Measurements from ENCODE around the gene ARL10. TPM values are rescaled to one million over a fixed set of nuclear protein-coding genes. Genes with fewer than 3 reads are reported as not detected.

ARL10 gene, protein sequence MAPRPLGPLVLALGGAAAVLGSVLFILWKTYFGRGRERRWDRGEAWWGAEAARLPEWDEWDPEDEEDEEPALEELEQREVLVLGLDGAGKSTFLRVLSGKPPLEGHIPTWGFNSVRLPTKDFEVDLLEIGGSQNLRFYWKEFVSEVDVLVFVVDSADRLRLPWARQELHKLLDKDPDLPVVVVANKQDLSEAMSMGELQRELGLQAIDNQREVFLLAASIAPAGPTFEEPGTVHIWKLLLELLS
- total RNA-seq, result 37.2 and 40.0 TPM in 2 replicates
- long read RNA-seq, partial matches to known transcripts, result 0 of 2 reads
- long read RNA-seq, other reads (novel, unspliced or antisense), result 2 of 2 reads

GRCh38 chr5:176365351-176366231, at the start of gene ARL10:
Gene ARL10, plus strand, starts transcription at chr5:176365487. Its CDS starts 77 bp downstream, at chr5:176365564.
- H3K36me3 Mint-ChIP-seq (ENCODE audit: low read depth), result peaks cover 15% of the 10 kb centered on the region
- H3K4me3 Mint-ChIP-seq, result peak within 1 kb of the TSS; percentile 85
- no peak for TF ChIP-seq CTCF (conservative IDR thresholded peaks at IDR 0.05)
- peak; percentile 42 for DNase-seq (ENCODE audit: low read depth, low spot score)
- no peak within 1 kb of the TSS for H3K27ac Mint-ChIP-seq (ENCODE audit: unreplicated experiment)
- H3K27me3 Mint-ChIP-seq (ENCODE audit: low read depth), result peaks cover 19% of the 10 kb centered on the region
- H3K4me1 Mint-ChIP-seq, result peaks cover 18% of the 10 kb centered on the region
- no peaks in the 10 kb centered on the region for H3K9me3 Mint-ChIP-seq

- Mint-ChIP-seq H3K36me3 (ENCODE audit: low read depth) (peaks cover 16% of the 10 kb centered on the region), H3K27me3 (ENCODE audit: low read depth) (no peaks in the 10 kb centered on the region), H3K9me3 (no peaks in the 10 kb centered on the region), H3K4me3 (no peak overlapping the region), H3K27ac (ENCODE audit: unreplicated experiment) (no peak overlapping the region), H3K4me1 (no peaks in the 10 kb centered on the region)
- no peak for DNase-seq (ENCODE audit: low read depth, low spot score)
- TF ChIP-seq CTCF (conservative IDR thresholded peaks at IDR 0.05), result no peak
Observed at GRCh38 chr5:176317534-176318374, 47.5 kb upstream of the ARL10 start.

GRCh38 chr5:176319827-176320554, 45.3 kb upstream of the ARL10 start:
- H3K27ac Mint-ChIP-seq (ENCODE audit: unreplicated experiment), result no peak overlapping the region
- H3K4me3 Mint-ChIP-seq, result no peak overlapping the region
- H3K27me3 Mint-ChIP-seq (ENCODE audit: low read depth), result no peaks in the 10 kb centered on the region
- peak; percentile 33 for TF ChIP-seq CTCF (conservative IDR thresholded peaks at IDR 0.05)
- DNase-seq (ENCODE audit: low read depth, low spot score), result no peak
- no peaks in the 10 kb centered on the region for H3K4me1 Mint-ChIP-seq
- H3K9me3 Mint-ChIP-seq, result no peaks in the 10 kb centered on the region
- H3K36me3 Mint-ChIP-seq (ENCODE audit: low read depth), result peaks cover 13% of the 10 kb centered on the region

- no peak for DNase-seq (ENCODE audit: low read depth, low spot score)
- Mint-ChIP-seq H3K4me1 (no peaks in the 10 kb centered on the region), H3K27me3 (ENCODE audit: low read depth) (no peaks in the 10 kb centered on the region), H3K27ac (ENCODE audit: unreplicated experiment) (no peak overlapping the region), H3K36me3 (ENCODE audit: low read depth) (peaks cover 8% of the 10 kb centered on the region), H3K9me3 (no peaks in the 10 kb centered on the region), H3K4me3 (no peak overlapping the region)
- no peak for TF ChIP-seq CTCF (conservative IDR thresholded peaks at IDR 0.05)
Observed at GRCh38 chr5:176320577-176320976, 44.7 kb upstream of the ARL10 start.
